Natural killer cell (primary cell): ENCODE measurements around the gene KPNB1. TPM values are rescaled to one million over a fixed set of nuclear protein-coding genes. Genes with fewer than 3 reads are reported as not detected.
A peak's percentile ranks its signal among the peaks of the same experiment; 100 is the strongest.
"Not testable (repeated sequence)": the region's sequence is repeated elsewhere in the genome, so short reads cannot be mapped to it uniquely, and the experiment has no call there.

Source experiments
- ATAC-seq, 3 donors: fragments of 150-1000 bp in 2 of 3; fragments of 200-7000 bp in 1 of 3; cut with Tn5 transposase; 1 replicate in 1 of 3; 2 replicates in 2 of 3; pipeline ENCODE4 v1.10.0; 2021; ENCODE audit warnings: mild to moderate bottlenecking in 2 of 3, moderate library complexity in 2 of 3
- DNase-seq, 2 donors: peaks; one replicate each; pipeline versions ENCODE4 v3.0.0 to v3.0.0-alpha.2; 2013 to 2021; ENCODE audit warnings: mixed read lengths in 1 of 2
- H3K27ac ChIP-seq: one replicate; pipeline ENCODE4 v1.5.1; 2013; ENCODE audit warnings: mild to moderate bottlenecking, low read length
- H3K27me3 ChIP-seq: one replicate; pipeline ENCODE4 v1.6.1; 2013; ENCODE audit warnings: low read length; ENCODE audit not compliant: control insufficient read depth, insufficient read depth
- H3K36me3 ChIP-seq: one replicate; pipeline ENCODE4 v1.6.1; 2013; ENCODE audit warnings: low read length; ENCODE audit not compliant: control insufficient read depth, insufficient read depth
- H3K4me1 ChIP-seq: one replicate; pipeline ENCODE4 v1.6.1; 2013; ENCODE audit warnings: low read length; ENCODE audit not compliant: control insufficient read depth, insufficient read depth
- H3K4me3 ChIP-seq: one replicate; pipeline ENCODE4 v1.5.1; 2013; ENCODE audit warnings: low read length
- H3K9me3 ChIP-seq: one replicate; pipeline ENCODE4 v1.6.1; 2013; ENCODE audit warnings: low read length; ENCODE audit not compliant: control insufficient read depth, insufficient read depth
- H3K27ac Mint-ChIP-seq, 2 donors: one replicate each; pipeline ENCODE4 v1.8.0; 2022; ENCODE audit warnings: mild to moderate bottlenecking in 2 of 2, mixed read lengths in 2 of 2, moderate library complexity in 1 of 2
- H3K27me3 Mint-ChIP-seq, 2 donors: one replicate each; pipeline ENCODE4 v1.8.0; 2022; ENCODE audit warnings: low read depth in 2 of 2, mixed read lengths in 2 of 2
- H3K36me3 Mint-ChIP-seq: one replicate; pipeline ENCODE4 v1.8.0; 2022; ENCODE audit warnings: mixed read lengths
- H3K4me1 Mint-ChIP-seq, 2 donors: one replicate each; pipeline ENCODE4 v1.8.0; 2022; ENCODE audit warnings: mixed read lengths in 2 of 2
- H3K4me3 Mint-ChIP-seq: one replicate; pipeline ENCODE4 v1.8.0; 2022; ENCODE audit warnings: mild to moderate bottlenecking, moderate library complexity, mixed read lengths
- H3K9me3 Mint-ChIP-seq, 2 donors: one replicate each; pipeline ENCODE4 v1.8.0; 2022; ENCODE audit warnings: mixed read lengths in 2 of 2
- WGBS: methylation state at CpG from one replicate; pipeline ENCODE4 v1.1.7; 2013; ENCODE audit warnings: missing lambda C conversion rate; ENCODE audit not compliant: insufficient coverage; 5-methylcytosine and 5-hydroxymethylcytosine counted together
- intact Hi-C: fragments of 100-400 bp; cut with micrococcal nuclease; formaldehyde crosslinking; loops from one replicate; pipeline ENCODE4 v1.14.2; 2022
- total RNA-seq, 4 donors: library from RNA; stranded (reverse); fragments of 120-200 nt in 1 of 4; gene quantifications; one replicate each; pipeline versions ENCODE4 v1.2.3 to v1.2.4, GENCODE V29; 2013 to 2022
- TF ChIP-seq, protein P1 (sequence below): fragments of 200-600 bp; IDR thresholded peaks from one replicate; pipeline ENCODE4 v1.8.0; 2022; ENCODE audit warnings: antibody characterized with exemption

KPNB1 gene
- total RNA-seq, 3 donors from 2014 or later (not counting 1 experiment from before 2014, with no cell fraction given), result 236 to 273 (median 259) TPM

- no peak for ATAC-seq
- DNase-seq, result no peak
- H3K4me1 Mint-ChIP-seq, result no peaks in the 10 kb centered on the region
- H3K27me3 Mint-ChIP-seq, result no peaks in the 10 kb centered on the region
- H3K27ac Mint-ChIP-seq, result no peak overlapping the region
- no peak overlapping the region for H3K4me3 ChIP-seq
- H3K4me1 ChIP-seq, result no peaks in the 10 kb centered on the region
- WGBS, result 94% methylated on average over 7 of the region's 7 CpGs
- H3K4me3 Mint-ChIP-seq, result no peak overlapping the region
- intact Hi-C loops, result no loop called here
- H3K27ac ChIP-seq, result no peak overlapping the region
- no peaks in the 10 kb centered on the region for H3K9me3 Mint-ChIP-seq
- no peaks in the 10 kb centered on the region for H3K9me3 ChIP-seq
- peaks cover 40% of the 10 kb centered on the region for H3K36me3 Mint-ChIP-seq
- peaks cover 87% of the 10 kb centered on the region for H3K36me3 ChIP-seq
- H3K27me3 ChIP-seq, result no peaks in the 10 kb centered on the region
- TF ChIP-seq, protein P1, sequence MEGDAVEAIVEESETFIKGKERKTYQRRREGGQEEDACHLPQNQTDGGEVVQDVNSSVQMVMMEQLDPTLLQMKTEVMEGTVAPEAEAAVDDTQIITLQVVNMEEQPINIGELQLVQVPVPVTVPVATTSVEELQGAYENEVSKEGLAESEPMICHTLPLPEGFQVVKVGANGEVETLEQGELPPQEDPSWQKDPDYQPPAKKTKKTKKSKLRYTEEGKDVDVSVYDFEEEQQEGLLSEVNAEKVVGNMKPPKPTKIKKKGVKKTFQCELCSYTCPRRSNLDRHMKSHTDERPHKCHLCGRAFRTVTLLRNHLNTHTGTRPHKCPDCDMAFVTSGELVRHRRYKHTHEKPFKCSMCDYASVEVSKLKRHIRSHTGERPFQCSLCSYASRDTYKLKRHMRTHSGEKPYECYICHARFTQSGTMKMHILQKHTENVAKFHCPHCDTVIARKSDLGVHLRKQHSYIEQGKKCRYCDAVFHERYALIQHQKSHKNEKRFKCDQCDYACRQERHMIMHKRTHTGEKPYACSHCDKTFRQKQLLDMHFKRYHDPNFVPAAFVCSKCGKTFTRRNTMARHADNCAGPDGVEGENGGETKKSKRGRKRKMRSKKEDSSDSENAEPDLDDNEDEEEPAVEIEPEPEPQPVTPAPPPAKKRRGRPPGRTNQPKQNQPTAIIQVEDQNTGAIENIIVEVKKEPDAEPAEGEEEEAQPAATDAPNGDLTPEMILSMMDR, result no peak
Observed at GRCh38 chr17:47678196-47678595, 28.5 kb downstream of the KPNB1 start.

DNA sequence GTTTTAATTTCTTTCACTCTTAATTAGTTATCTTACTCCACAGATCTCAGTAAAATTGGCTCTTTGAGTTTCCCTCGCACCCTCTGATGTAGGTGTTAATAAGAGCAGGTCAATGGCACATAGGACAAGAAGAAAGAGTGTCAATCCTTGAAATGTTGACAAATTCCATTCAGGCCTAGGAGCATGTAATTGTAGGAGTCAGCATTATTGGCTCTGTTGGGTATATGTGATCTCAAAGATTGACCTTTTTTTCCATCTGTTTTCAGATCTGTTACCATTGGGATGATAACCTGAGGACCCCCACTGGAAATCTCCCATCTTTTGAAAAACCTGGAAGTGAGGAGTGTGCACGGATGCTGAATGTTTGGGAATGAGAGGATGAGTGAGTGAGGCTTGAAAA is 32.4 kb downstream of the KPNB1 start:
- Histone ChIP-seq H3K4me1 (no peaks in the 10 kb centered on the region), H3K36me3 (peaks cover 65% of the 10 kb centered on the region), H3K9me3 (no peaks in the 10 kb centered on the region), H3K27me3 (no peaks in the 10 kb centered on the region), H3K4me3 (no peak overlapping the region), H3K27ac (no peak overlapping the region)
- no peak for ATAC-seq
- Mint-ChIP-seq H3K4me1 (peaks cover 5 to 10% of the 10 kb centered on the region in 2 donors), H3K36me3 (peaks cover 20% of the 10 kb centered on the region), H3K4me3 (no peak overlapping the region), H3K27ac (peak overlapping the region; percentile 38 to 54), H3K9me3 (no peaks in the 10 kb centered on the region), H3K27me3 (no peaks in the 10 kb centered on the region)
- TF ChIP-seq, protein P1, result no peak
- intact Hi-C loops, result no loop called here
- DNase-seq, result no peak
- WGBS, result 100% methylated on average over 2 of the region's 2 CpGs

DNA sequence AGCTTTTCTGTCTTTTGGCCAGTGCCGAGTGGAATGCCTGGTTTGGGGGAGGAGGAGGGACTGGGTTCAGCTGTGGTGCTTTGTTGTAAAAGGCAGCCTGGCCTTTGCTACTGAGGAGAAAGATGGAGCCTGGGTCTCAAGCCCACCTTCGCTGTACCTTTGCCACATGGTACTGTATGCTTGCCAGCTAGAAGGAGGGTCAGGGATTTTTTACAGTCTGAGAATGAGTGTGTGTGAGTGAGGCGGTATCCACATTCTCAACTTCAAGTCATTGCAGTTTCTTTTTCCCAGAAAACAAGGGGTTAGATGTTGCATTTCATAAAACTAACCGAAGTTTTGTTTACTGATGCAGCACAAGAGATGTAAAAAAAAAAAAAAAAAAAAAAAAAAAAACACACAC is 33.0 kb downstream of the KPNB1 start:
- not testable (repeated sequence) for DNase-seq, ATAC-seq
- H3K36me3 ChIP-seq, result peaks cover 59% of the 10 kb centered on the region

GRCh38 chr17:47684025-47684424 is 34.3 kb downstream of the KPNB1 start:
- 99% methylated on average over 4 of the region's 4 CpGs for WGBS
- intact Hi-C loops, result no loop called here
- H3K27me3 Mint-ChIP-seq, result no peaks in the 10 kb centered on the region
- peaks cover 5 to 10% of the 10 kb centered on the region in 2 donors for H3K4me1 Mint-ChIP-seq
- no peak overlapping the region for H3K4me3 Mint-ChIP-seq
- no peak for DNase-seq
- no peaks in the 10 kb centered on the region for H3K9me3 Mint-ChIP-seq
- TF ChIP-seq, protein P1, result no peak
- no peak overlapping the region for H3K4me3 ChIP-seq
- H3K27ac ChIP-seq, result no peak overlapping the region
- H3K27ac Mint-ChIP-seq, result peak overlapping the region; percentile 2 to 3
- H3K9me3 ChIP-seq, result no peaks in the 10 kb centered on the region
- H3K36me3 Mint-ChIP-seq, result peaks cover 9% of the 10 kb centered on the region
- no peak for ATAC-seq
- no peaks in the 10 kb centered on the region for H3K27me3 ChIP-seq
- peaks cover 49% of the 10 kb centered on the region for H3K36me3 ChIP-seq
- H3K4me1 ChIP-seq, result no peaks in the 10 kb centered on the region

More for the DNA sequence above, 33.0 kb downstream of the KPNB1 start:
- H3K4me1 ChIP-seq, intact Hi-C loops, H3K4me1 Mint-ChIP-seq, H3K9me3 ChIP-seq, H3K27me3 Mint-ChIP-seq, H3K4me3 ChIP-seq, H3K27ac ChIP-seq, H3K27me3 ChIP-seq, H3K4me3 Mint-ChIP-seq, H3K9me3 Mint-ChIP-seq: not testable (repeated sequence)
- Mint-ChIP-seq H3K27ac (peak overlapping the region in 1 of 2 donors; percentile 54), H3K36me3 (peaks cover 14% of the 10 kb centered on the region)
- WGBS, result 98% methylated on average over 2 of the region's 4 CpGs
